ENCODE measurements around the gene TENM4. TPM values are rescaled to one million over a fixed set of nuclear protein-coding genes. Genes with fewer than 3 reads are reported as not detected.

Gene TENM4
- total and polyA plus RNA-seq, 4 donors, result 0.02 to 0.33 (median 0.14) TPM

DNA sequence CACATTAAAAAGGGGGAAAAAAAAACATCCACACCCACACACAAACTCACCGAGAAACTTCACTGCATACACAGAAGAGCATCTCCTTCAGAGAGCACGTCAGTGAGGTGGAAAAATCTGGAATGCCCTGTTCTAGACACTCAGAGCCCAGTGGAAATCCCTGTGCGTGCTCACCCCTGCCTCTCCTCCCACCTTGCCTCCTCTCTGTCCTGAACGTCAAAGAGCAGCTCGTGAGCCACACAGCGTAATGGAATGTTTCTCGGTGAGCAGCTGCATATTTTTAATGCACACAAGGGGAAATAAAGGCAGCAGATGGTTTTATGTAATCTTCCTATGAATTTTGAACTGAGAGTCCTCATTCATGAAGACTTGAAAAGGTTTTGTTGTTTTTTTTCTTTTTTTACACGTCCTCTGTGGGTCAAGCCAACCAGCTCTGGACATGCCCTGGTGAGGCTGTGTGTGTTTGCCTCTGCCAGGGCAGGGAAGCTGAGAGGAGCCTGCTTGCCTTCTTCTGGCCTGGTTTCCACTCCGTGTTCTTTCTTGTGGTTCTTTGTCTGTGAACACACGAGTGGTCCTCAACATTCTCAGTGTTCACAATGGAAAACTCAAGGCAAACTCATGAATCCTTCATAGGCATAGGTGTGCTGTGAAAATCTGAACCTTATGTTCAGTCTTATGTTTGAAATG lies 219.2 kb downstream of the TENM4 start:
- TF ChIP-seq JUND (IDR thresholded peaks at IDR 0.05) (no peak), FOXA1 (IDR thresholded peaks at IDR 0.05) (no peak), HNF4G (IDR thresholded peaks at IDR 0.05) (no peak), NR2F2 (IDR thresholded peaks at IDR 0.05) (no peak), TAF1 (conservative IDR thresholded peaks at IDR 0.05) (no peak), FOXA2 (IDR thresholded peaks at IDR 0.05) (no peak)
- TF ChIP-seq, protein P1, sequence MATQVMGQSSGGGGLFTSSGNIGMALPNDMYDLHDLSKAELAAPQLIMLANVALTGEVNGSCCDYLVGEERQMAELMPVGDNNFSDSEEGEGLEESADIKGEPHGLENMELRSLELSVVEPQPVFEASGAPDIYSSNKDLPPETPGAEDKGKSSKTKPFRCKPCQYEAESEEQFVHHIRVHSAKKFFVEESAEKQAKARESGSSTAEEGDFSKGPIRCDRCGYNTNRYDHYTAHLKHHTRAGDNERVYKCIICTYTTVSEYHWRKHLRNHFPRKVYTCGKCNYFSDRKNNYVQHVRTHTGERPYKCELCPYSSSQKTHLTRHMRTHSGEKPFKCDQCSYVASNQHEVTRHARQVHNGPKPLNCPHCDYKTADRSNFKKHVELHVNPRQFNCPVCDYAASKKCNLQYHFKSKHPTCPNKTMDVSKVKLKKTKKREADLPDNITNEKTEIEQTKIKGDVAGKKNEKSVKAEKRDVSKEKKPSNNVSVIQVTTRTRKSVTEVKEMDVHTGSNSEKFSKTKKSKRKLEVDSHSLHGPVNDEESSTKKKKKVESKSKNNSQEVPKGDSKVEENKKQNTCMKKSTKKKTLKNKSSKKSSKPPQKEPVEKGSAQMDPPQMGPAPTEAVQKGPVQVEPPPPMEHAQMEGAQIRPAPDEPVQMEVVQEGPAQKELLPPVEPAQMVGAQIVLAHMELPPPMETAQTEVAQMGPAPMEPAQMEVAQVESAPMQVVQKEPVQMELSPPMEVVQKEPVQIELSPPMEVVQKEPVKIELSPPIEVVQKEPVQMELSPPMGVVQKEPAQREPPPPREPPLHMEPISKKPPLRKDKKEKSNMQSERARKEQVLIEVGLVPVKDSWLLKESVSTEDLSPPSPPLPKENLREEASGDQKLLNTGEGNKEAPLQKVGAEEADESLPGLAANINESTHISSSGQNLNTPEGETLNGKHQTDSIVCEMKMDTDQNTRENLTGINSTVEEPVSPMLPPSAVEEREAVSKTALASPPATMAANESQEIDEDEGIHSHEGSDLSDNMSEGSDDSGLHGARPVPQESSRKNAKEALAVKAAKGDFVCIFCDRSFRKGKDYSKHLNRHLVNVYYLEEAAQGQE (IDR thresholded peaks at IDR 0.05), result no peak
- TF ChIP-seq, protein P2, sequence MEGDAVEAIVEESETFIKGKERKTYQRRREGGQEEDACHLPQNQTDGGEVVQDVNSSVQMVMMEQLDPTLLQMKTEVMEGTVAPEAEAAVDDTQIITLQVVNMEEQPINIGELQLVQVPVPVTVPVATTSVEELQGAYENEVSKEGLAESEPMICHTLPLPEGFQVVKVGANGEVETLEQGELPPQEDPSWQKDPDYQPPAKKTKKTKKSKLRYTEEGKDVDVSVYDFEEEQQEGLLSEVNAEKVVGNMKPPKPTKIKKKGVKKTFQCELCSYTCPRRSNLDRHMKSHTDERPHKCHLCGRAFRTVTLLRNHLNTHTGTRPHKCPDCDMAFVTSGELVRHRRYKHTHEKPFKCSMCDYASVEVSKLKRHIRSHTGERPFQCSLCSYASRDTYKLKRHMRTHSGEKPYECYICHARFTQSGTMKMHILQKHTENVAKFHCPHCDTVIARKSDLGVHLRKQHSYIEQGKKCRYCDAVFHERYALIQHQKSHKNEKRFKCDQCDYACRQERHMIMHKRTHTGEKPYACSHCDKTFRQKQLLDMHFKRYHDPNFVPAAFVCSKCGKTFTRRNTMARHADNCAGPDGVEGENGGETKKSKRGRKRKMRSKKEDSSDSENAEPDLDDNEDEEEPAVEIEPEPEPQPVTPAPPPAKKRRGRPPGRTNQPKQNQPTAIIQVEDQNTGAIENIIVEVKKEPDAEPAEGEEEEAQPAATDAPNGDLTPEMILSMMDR (IDR thresholded peaks at IDR 0.05; ENCODE audit: low read depth, low read length, missing input control), result no peak
- no peak for DNase-seq (ENCODE audit: low spot score)
- H3K27ac ChIP-seq (ENCODE audit: low read depth in 1 of 2, low read length in 2 of 2), result no peak overlapping the region
- peaks cover 0 to 5% (median 0%) of the 10 kb centered on the region in 4 donors for H3K27me3 ChIP-seq (ENCODE audit: control insufficient read depth in 4 of 4, insufficient read depth in 4 of 4, low read length in 3 of 4)
- H3K36me3 ChIP-seq (ENCODE audit: control insufficient read depth in 4 of 4, insufficient read depth in 3 of 4, low read depth in 1 of 4, low read length in 3 of 4), result no peaks in the 10 kb centered on the region
- no peak overlapping the region for H3K9ac ChIP-seq (ENCODE audit: low read depth in 1 of 2, low read length in 2 of 2)
- H3K4me3 ChIP-seq (ENCODE audit: low read depth in 1 of 3, low read length in 3 of 3), result no peak overlapping the region
- no peaks in the 10 kb centered on the region for H3K4me1 ChIP-seq (ENCODE audit: control insufficient read depth in 4 of 4, insufficient read depth in 4 of 4, low read length in 3 of 4)
- 75% methylated on average over 10 of the region's 10 CpGs for WGBS
- no peaks in the 10 kb centered on the region for H3K9me3 ChIP-seq (ENCODE audit: control insufficient read depth in 4 of 4, low read length in 3 of 4)

DNA sequence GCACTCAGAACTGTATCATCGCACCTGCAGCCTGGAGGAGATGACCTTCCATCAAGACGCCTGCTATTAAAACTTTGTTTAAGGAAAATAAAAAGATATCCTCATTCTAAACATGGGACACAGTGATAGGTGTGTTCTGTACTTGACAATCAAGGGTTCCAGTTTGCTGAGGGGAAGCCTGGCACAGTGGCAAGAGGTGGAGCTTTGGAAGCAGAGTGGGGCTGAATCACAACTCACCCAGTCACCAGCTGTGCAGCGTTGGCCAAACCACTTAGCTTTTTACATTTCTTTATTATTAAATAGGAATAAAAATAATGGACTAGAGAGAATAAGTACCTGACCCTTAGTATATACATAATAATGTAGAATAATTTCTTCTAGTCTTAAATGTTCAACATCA lies 220.7 kb downstream of the TENM4 start:
- H3K9me3 ChIP-seq (ENCODE audit: control insufficient read depth in 4 of 4, low read length in 3 of 4), result no peaks in the 10 kb centered on the region
- H3K9ac ChIP-seq (ENCODE audit: low read depth in 1 of 2, low read length in 2 of 2), result no peak overlapping the region
- H3K4me1 ChIP-seq (ENCODE audit: control insufficient read depth in 4 of 4, insufficient read depth in 4 of 4, low read length in 3 of 4), result no peaks in the 10 kb centered on the region
- H3K27ac ChIP-seq (ENCODE audit: low read depth in 1 of 2, low read length in 2 of 2), result no peak overlapping the region
- peaks cover 0 to 2% (median 0%) of the 10 kb centered on the region in 4 donors for H3K27me3 ChIP-seq (ENCODE audit: control insufficient read depth in 4 of 4, insufficient read depth in 4 of 4, low read length in 3 of 4)
- no peak for TF ChIP-seq EGR1 (IDR thresholded peaks at IDR 0.05; ENCODE audit: low read depth in 2 of 2)
- TF ChIP-seq JUND (IDR thresholded peaks at IDR 0.05), result no peak
- TF ChIP-seq FOXA2 (IDR thresholded peaks at IDR 0.05), result no peak
- TF ChIP-seq SP1 (IDR thresholded peaks at IDR 0.05), result no peak
- TF ChIP-seq, protein P1 (IDR thresholded peaks at IDR 0.05), result no peak
- no peak for TF ChIP-seq HNF4A (conservative IDR thresholded peaks at IDR 0.05)
- no peak for TF ChIP-seq RAD21 (IDR thresholded peaks at IDR 0.05)
- TF ChIP-seq, protein P2 (IDR thresholded peaks at IDR 0.05; ENCODE audit: low read depth, low read length, missing input control), result no peak
- TF ChIP-seq RXRA (IDR thresholded peaks at IDR 0.05), result no peak
- TF ChIP-seq GABPA (IDR thresholded peaks at IDR 0.05 in 1 of 2, conservative IDR thresholded peaks at IDR 0.05 in 1 of 2), result no peak
- TF ChIP-seq FOXA1 (IDR thresholded peaks at IDR 0.05), result no peak
- no peak for TF ChIP-seq HNF4G (IDR thresholded peaks at IDR 0.05)
- no peak for TF ChIP-seq TAF1 (conservative IDR thresholded peaks at IDR 0.05)
- no peak for TF ChIP-seq NR2F2 (IDR thresholded peaks at IDR 0.05)
- TF ChIP-seq, protein P3, sequence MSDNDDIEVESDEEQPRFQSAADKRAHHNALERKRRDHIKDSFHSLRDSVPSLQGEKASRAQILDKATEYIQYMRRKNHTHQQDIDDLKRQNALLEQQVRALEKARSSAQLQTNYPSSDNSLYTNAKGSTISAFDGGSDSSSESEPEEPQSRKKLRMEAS (IDR thresholded peaks at IDR 0.05), result no peak
- TF ChIP-seq YY1 (IDR thresholded peaks at IDR 0.05), result no peak
- no peak for DNase-seq (ENCODE audit: low spot score)
- no peaks in the 10 kb centered on the region for H3K36me3 ChIP-seq (ENCODE audit: control insufficient read depth in 4 of 4, insufficient read depth in 3 of 4, low read depth in 1 of 4, low read length in 3 of 4)
- 90% methylated on average over 3 of the region's 3 CpGs for WGBS
- no peak overlapping the region for H3K4me3 ChIP-seq (ENCODE audit: low read depth in 1 of 3, low read length in 3 of 3)
